B cell (primary cell): ENCODE measurements around the gene CALR. TPM values are rescaled to one million over a fixed set of nuclear protein-coding genes. Genes with fewer than 3 reads are reported as not detected.
A peak's percentile ranks its signal among the peaks of the same experiment; 100 is the strongest.

Source experiments
- ATAC-seq: fragments of 200-7000 bp; cut with Tn5 transposase; one replicate; pipeline ENCODE4 v1.10.0; 2021; ENCODE audit warnings: low read depth, mild to moderate bottlenecking, moderate number of reproducible peaks, moderate library complexity
- CTCF ChIA-PET: fragments of 350-600 bp; sonication (Branson Sonifier 250); formaldehyde crosslinking; loops from one replicate; lab custom pipeline; 2021; ENCODE audit warnings: antibody characterized with exemption, inconsistent platforms; lab: Charles Lee
- POLR2A ChIA-PET: fragments of 350-600 bp; sonication (Branson Sonifier 250); formaldehyde crosslinking; loops from one replicate; lab custom pipeline; 2021; ENCODE audit warnings: antibody characterized with exemption; lab: Charles Lee
- DNase-seq: peaks from one replicate; pipeline ENCODE4 v3.0.0; 2013
- H2AFZ ChIP-seq: 2 replicates; pipeline ENCODE4 v1.6.1; 2012; ENCODE audit warnings: mild to moderate bottlenecking, low read depth, low read length; ENCODE audit not compliant: insufficient read depth, poor library complexity, severe bottlenecking
- H3K27ac ChIP-seq, 2 donors: 1 replicate in 1 of 2; 2 replicates in 1 of 2; pipeline ENCODE4 v1.5.1; 2012 to 2013; ENCODE audit warnings: low read length in 2 of 2, mild to moderate bottlenecking in 2 of 2, moderate library complexity in 1 of 2
- H3K27me3 ChIP-seq, 4 experiments: fragments of 200-600 bp in 1 of 4; sonication (generic) in 1 of 4; replicated peaks in 1 of 4; 1 replicate in 2 of 4; 2 replicates in 2 of 4; pipeline versions ENCODE4 v1.6.1 to v1.7.0; 2013 to 2016; ENCODE audit warnings: low read length in 3 of 4, mild to moderate bottlenecking in 2 of 4, mixed read lengths in 1 of 4, moderate library complexity in 1 of 4; ENCODE audit not compliant: insufficient read depth in 4 of 4, control insufficient read depth in 3 of 4; ENCODE audit errors: control extremely low read depth in 1 of 4
- H3K36me3 ChIP-seq, 2 experiments: replicated peaks in 1 of 2; 1 replicate in 1 of 2; 2 replicates in 1 of 2; pipeline versions ENCODE4 v1.6.1 to v1.7.1; 2013; ENCODE audit warnings: low read length in 1 of 2; ENCODE audit not compliant: insufficient read depth in 2 of 2, control insufficient read depth in 1 of 2; ENCODE audit errors: control extremely low read depth in 1 of 2, extremely low read depth in 1 of 2
- H3K4me1 ChIP-seq, 2 donors: fragments of 200-600 bp in 1 of 2; sonication (generic) in 1 of 2; 1 replicate in 1 of 2; 2 replicates in 1 of 2; pipeline versions ENCODE4 v1.5.1 to v1.6.1; 2013 to 2017; ENCODE audit warnings: low read length in 2 of 2; ENCODE audit not compliant: control insufficient read depth in 2 of 2, insufficient read depth in 2 of 2
- H3K4me2 ChIP-seq: replicated peaks from 2 replicates; pipeline ENCODE3; 2012; ENCODE audit warnings: mild to moderate bottlenecking, low read depth, low read length; ENCODE audit not compliant: poor library complexity, severe bottlenecking
- H3K4me3 ChIP-seq, 5 experiments: fragments of 200-600 bp in 1 of 5; sonication (generic) in 1 of 5; 1 replicate in 3 of 5; 2 replicates in 2 of 5; pipeline versions ENCODE4 v1.5.1 to v1.7.0; 2011 to 2016; ENCODE audit warnings: low read length in 4 of 5, mild to moderate bottlenecking in 4 of 5, low read depth in 2 of 5, control low read depth in 1 of 5, moderate library complexity in 1 of 5; ENCODE audit not compliant: insufficient read depth in 1 of 5; ENCODE audit errors: control extremely low read depth in 1 of 5, extremely low read depth in 1 of 5
- H3K79me2 ChIP-seq: fragments of 200-600 bp; sonication (generic); one replicate; pipeline ENCODE4 v1.6.0; 2016; ENCODE audit warnings: low read length; ENCODE audit not compliant: control insufficient read depth, insufficient read depth
- H3K9ac ChIP-seq: fragments of 200-600 bp; sonication (generic); 2 replicates; pipeline ENCODE4 v1.6.1; 2017; ENCODE audit warnings: mild to moderate bottlenecking, low read length, moderate library complexity
- H3K9me3 ChIP-seq, 3 donors: one replicate each; pipeline versions ENCODE4 v1.6.1 to v1.7.1; 2013; ENCODE audit warnings: low read length in 2 of 3; ENCODE audit not compliant: control insufficient read depth in 2 of 3, insufficient read depth in 1 of 3; ENCODE audit errors: control extremely low read depth in 1 of 3
- H4K20me1 ChIP-seq: 2 replicates; pipeline ENCODE4 v1.6.0; 2012; ENCODE audit warnings: mild to moderate bottlenecking, low read length; ENCODE audit not compliant: insufficient read depth, control insufficient read depth, poor library complexity, severe bottlenecking
- H3K27ac Mint-ChIP-seq: one replicate; pipeline ENCODE4 v1.8.0; 2021; ENCODE audit warnings: mixed read lengths
- H3K27me3 Mint-ChIP-seq: one replicate; pipeline ENCODE4 v1.8.0; 2021; ENCODE audit warnings: mixed read lengths
- H3K4me1 Mint-ChIP-seq: one replicate; pipeline ENCODE4 v1.8.0; 2021; ENCODE audit warnings: mixed read lengths
- H3K4me3 Mint-ChIP-seq: one replicate; pipeline ENCODE4 v1.8.0; 2021; ENCODE audit warnings: mixed read lengths
- H3K9me3 Mint-ChIP-seq: one replicate; pipeline ENCODE4 v1.8.0; 2022; ENCODE audit warnings: mixed read lengths; ENCODE audit not compliant: insufficient read depth
- CTCF ChIP-seq: fragments of 200-600 bp; IDR thresholded peaks from one replicate; pipeline ENCODE4 v1.8.0; 2022; ENCODE audit warnings: antibody characterized with exemption, mild to moderate bottlenecking
- EZH2 ChIP-seq: IDR thresholded peaks from 2 replicates; pipeline ENCODE4 v1.6.1; 2012; ENCODE audit warnings: borderline replicate concordance, low read depth, mild to moderate bottlenecking, moderate library complexity, low read length; ENCODE audit not compliant: insufficient read depth, poor library complexity, severe bottlenecking
- WGBS: methylation state at CpG from one replicate; pipeline ENCODE4 v1.1.5; 2013; ENCODE audit warnings: missing lambda C conversion rate; ENCODE audit not compliant: insufficient coverage; 5-methylcytosine and 5-hydroxymethylcytosine counted together
- intact Hi-C: fragments of 100-400 bp; cut with micrococcal nuclease; formaldehyde crosslinking; loops from one replicate; pipeline ENCODE4 v1.10.0; 2022
- polyA plus RNA-seq: library from polyadenylated mRNA; depleted of rRNA; stranded (reverse); fragments of >200 nt; gene quantifications from 2 replicates; pipeline ENCODE4 v1.2.3, GENCODE V29; 2012
- total RNA-seq, 2 donors: library from RNA; stranded (reverse); fragments of 120-200 nt in 1 of 2; gene quantifications; 1 replicate in 1 of 2; 2 replicates in 1 of 2; pipeline versions ENCODE4 v1.2.3 to v1.2.4, GENCODE V29; 2013 to 2022

Gene CALR
- total and polyA plus RNA-seq, 2 donors (not counting 1 experiment from before 2014, with no cell fraction given) = 214 to 385 TPM

DNA sequence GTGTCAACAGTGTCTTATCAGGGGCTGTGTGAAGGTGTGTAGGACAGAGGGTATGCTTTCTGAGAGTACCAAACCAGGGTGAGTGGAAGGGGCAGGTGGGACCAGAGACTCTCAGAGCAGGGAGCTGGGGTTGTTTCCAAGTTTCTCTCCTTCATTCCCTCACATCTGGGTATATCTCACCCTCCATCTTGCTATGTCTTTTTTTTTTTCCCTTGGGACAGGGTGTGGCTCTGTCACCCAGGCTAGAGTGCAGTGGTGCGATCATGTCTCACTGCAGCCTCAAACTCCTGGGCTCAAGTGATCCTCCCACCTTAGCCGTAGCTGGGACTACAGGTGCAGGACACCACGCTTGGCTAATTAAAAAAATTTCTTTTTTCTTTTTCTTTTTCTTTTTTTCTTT, 41.6 kb downstream of the CALR start:
- Histone ChIP-seq H2AFZ (no peak overlapping the region), H3K27me3 (peaks cover 0 to 18% (median 3%) of the 10 kb centered on the region in 4 experiments), H4K20me1 (no peaks in the 10 kb centered on the region), H3K4me3 (no peak overlapping the region), H3K9ac (no peak overlapping the region), H3K4me1 (peaks cover 26 to 40% of the 10 kb centered on the region in 2 donors), H3K79me2 (no peaks in the 10 kb centered on the region), H3K9me3 (no peaks in the 10 kb centered on the region), H3K4me2 (peak overlapping the region; percentile 22), H3K36me3 (no peaks in the 10 kb centered on the region), H3K27ac (no peak overlapping the region)
- Mint-ChIP-seq H3K27me3 (peaks cover 9% of the 10 kb centered on the region), H3K4me1 (peaks cover 13% of the 10 kb centered on the region), H3K9me3 (no peaks in the 10 kb centered on the region), H3K27ac (no peak overlapping the region), H3K4me3 (no peak overlapping the region)
- no peak for ATAC-seq
- POLR2A ChIA-PET = interaction anchor here (0.7 to 1.3 kb wide), 3 partner anchors 114 to 216 kb away, joined by 4 to 5 read pairs (median 4); no protein-coding TSS in a partner anchor
- DNase-seq = peak; percentile 51
- CTCF ChIA-PET = interaction anchor here (1.1 to 12.5 kb wide), 10 partner anchors 15 to 610 kb away, joined by 3 to 285 read pairs (median 6); no protein-coding TSS in a partner anchor
- intact Hi-C loops = loop anchor here (5.0 to 10.0 kb wide), 3 partner anchors 215 to 767 kb away; a partner anchor contains a TSS
- TF ChIP-seq EZH2 (no peak), CTCF (no peak)
- 73% methylated on average over 1 of the region's 3 CpGs for WGBS

DNA sequence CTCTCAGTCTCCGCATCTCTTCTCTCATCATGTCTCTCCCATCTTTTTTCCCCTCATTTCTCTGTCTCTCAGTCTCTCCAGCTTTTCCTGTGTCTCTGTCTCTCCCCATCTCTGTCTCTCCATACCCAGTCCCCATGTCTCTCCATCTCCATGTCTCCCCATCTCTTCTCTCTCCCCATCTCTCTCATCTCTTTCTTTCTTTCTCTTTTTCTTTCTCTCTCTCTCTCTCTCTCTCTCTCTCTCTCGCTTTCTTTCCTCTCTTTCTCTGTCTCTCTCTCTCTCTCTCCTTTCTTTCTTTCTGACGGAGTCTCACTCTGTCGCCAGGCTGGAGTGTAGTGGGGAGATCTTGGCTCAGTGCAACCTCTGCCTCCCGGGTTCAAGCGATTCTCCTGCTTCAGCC, 44.2 kb downstream of the CALR start:
- intact Hi-C loops = loop anchor here (1.0 to 5.0 kb wide), 3 partner anchors 52 to 765 kb away; a partner anchor contains a TSS
- H3K9me3 Mint-ChIP-seq = no peaks in the 10 kb centered on the region
- H2AFZ ChIP-seq = no peak overlapping the region
- H3K27me3 Mint-ChIP-seq = peaks cover 9% of the 10 kb centered on the region
- H3K4me1 Mint-ChIP-seq = peaks cover 20% of the 10 kb centered on the region
- no peaks in the 10 kb centered on the region for H3K36me3 ChIP-seq
- peaks cover 30 to 48% of the 10 kb centered on the region in 2 donors for H3K4me1 ChIP-seq
- POLR2A ChIA-PET = no interaction called here
- no peak overlapping the region for H3K4me3 Mint-ChIP-seq
- peaks cover 0 to 8% (median 2%) of the 10 kb centered on the region in 4 experiments for H3K27me3 ChIP-seq
- no peak overlapping the region for H3K27ac Mint-ChIP-seq
- H3K4me3 ChIP-seq = no peak overlapping the region
- no peak overlapping the region for H3K9ac ChIP-seq
- no peak overlapping the region for H3K27ac ChIP-seq
- no peak for DNase-seq
- no peaks in the 10 kb centered on the region for H3K79me2 ChIP-seq
- 92% methylated on average over 3 of the region's 6 CpGs for WGBS
- TF ChIP-seq EZH2 (no peak), CTCF (no peak)
- ATAC-seq = no peak
- CTCF ChIA-PET = interaction anchor here (1.3 to 12.5 kb wide), 3 partner anchors 75 to 111 kb away, joined by 4 to 285 read pairs (median 59); no protein-coding TSS in a partner anchor
- H3K4me2 ChIP-seq = peak overlapping the region; percentile 91
- no peaks in the 10 kb centered on the region for H3K9me3 ChIP-seq
- H4K20me1 ChIP-seq = no peaks in the 10 kb centered on the region
